GM12872 (cell line): ENCODE measurements around the gene JOSD2.

ENCODE experiments used
- TF ChIP-seq, protein P1 (sequence below): IDR thresholded peaks from 3 replicates; pipeline ENCODE4 v1.5.1; 2011; ENCODE audit warnings: low read depth, mild to moderate bottlenecking, low read length, moderate library complexity; ENCODE audit not compliant: insufficient read depth

Gene JOSD2

DNA sequence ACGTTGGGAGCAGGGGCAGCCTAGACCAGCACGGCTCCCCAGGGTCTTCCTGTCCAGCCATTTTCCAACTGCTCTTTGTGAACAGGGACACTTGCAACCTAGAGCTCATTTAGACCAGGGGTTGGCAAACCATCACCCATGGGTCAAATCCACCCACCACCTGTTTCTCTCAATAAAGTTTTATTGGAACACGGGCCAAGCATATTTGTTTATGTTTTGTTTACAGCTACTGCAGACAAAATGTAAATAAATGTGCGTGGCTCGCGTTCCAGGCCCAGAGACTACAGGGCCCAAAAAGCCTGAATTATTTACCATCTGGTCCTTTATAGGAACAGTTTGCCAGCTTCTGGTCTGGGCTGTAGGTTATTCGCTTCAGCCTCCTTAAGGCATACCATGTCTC lies 48.0 kb downstream of the JOSD2 start:
- TF ChIP-seq, protein P1, sequence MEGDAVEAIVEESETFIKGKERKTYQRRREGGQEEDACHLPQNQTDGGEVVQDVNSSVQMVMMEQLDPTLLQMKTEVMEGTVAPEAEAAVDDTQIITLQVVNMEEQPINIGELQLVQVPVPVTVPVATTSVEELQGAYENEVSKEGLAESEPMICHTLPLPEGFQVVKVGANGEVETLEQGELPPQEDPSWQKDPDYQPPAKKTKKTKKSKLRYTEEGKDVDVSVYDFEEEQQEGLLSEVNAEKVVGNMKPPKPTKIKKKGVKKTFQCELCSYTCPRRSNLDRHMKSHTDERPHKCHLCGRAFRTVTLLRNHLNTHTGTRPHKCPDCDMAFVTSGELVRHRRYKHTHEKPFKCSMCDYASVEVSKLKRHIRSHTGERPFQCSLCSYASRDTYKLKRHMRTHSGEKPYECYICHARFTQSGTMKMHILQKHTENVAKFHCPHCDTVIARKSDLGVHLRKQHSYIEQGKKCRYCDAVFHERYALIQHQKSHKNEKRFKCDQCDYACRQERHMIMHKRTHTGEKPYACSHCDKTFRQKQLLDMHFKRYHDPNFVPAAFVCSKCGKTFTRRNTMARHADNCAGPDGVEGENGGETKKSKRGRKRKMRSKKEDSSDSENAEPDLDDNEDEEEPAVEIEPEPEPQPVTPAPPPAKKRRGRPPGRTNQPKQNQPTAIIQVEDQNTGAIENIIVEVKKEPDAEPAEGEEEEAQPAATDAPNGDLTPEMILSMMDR, result no peak

DNA sequence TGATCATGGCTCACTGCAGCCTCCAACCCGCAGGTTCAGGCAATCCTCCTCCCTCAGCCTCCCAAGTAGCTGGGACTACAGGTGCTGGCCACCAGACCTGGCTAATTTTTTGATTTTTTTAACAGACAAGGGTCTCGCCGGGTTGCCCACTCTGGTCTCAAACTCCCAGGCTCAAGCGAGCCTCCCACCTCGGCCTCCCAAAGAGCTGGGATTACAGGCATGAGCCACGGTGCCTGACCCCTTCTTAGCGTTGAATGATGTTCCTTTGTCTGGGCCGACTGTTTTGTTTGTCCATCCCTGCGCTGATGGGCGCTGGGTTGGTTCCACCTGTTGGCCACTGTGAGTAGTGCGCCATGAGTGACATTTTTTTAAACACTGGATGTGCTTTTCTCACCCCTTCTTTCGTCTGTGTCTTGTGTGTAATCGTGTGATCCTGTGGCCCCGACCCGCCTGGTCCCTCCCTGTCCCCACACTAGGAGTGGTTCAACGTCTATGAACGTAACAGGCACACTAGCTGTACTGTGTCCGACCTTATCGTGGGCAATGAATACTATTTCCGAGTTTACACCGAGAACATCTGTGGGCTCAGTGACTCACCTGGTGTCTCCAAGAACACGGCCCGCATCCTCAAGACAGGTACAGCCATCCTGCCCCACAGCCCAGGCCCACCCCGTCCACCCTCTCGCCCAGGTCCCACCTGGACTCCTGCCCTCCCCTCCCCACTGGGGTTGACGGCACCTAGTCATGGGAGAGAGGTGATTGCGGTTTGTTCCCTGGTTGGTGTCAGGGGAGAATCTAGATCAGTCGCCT lies 49.7 kb downstream of the JOSD2 start:
- TF ChIP-seq, protein P1, result peak; percentile 92

DNA sequence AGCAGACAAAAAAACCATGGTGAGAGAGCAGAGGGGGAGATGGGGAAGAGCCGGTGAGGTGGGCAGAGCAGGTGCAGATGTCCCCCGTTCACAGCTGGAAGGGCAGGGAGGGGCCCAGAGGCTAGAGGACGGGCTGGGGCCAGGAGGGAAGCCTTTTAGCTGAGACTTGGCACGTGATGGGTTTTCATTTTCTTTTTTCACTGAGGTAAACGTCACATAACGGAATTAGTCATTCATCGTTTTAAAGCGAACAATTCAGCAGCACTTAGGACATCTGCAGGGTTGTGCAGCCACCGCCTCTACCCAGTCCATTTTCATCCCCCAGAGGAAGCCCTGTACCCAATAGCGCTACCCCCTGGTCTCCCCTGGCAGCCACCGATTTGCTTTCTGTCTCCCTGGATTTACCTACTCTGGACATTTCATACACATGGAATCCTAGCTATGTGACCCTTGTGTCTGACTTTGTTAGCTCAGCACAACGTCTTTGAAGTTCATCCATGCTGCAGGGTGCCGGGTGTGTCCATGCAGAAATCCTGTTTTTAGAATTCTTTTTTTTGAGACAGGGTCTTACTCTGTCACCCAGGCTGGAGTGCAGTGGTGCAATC lies 50.7 kb downstream of the JOSD2 start:
- TF ChIP-seq, protein P1, result peak; percentile 65

DNA sequence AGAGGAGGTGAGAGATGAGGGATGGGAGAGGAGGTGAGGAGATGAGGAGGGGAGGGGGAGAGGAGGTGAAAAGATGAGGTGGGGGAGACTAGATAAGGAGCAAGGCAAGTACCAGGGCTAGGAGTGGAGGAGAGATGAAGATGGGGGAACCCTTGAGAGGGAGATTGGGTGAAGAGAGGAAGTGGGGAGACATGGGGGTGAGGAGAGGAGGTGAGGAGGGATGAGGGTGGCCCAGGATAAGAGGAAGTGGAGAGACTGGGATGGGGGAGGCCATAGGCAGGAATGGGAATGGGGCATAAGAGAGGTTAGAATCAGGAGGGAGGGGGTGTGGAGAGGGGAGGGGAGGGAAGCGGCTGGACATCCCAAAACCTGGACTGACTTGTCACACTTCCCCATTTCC lies 51.4 kb downstream of the JOSD2 start:
- TF ChIP-seq, protein P1, result no peak

DNA sequence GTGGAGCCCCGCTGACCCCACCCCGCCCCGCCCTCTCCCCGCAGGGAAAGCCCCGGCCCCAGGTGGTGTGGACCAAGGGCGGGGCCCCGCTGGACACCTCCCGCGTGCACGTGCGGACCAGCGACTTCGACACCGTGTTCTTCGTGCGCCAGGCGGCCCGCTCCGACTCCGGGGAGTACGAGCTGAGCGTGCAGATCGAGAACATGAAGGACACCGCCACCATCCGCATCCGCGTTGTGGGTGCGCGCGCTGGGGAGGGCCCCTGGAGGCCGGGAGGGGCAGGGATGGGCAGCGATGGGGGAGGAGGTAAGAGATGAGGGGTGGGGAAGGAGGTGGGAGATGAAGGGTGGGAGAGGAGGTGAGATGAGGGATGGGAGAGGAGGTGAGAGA lies 51.9 kb downstream of the JOSD2 start:
- TF ChIP-seq, protein P1, result no peak

DNA sequence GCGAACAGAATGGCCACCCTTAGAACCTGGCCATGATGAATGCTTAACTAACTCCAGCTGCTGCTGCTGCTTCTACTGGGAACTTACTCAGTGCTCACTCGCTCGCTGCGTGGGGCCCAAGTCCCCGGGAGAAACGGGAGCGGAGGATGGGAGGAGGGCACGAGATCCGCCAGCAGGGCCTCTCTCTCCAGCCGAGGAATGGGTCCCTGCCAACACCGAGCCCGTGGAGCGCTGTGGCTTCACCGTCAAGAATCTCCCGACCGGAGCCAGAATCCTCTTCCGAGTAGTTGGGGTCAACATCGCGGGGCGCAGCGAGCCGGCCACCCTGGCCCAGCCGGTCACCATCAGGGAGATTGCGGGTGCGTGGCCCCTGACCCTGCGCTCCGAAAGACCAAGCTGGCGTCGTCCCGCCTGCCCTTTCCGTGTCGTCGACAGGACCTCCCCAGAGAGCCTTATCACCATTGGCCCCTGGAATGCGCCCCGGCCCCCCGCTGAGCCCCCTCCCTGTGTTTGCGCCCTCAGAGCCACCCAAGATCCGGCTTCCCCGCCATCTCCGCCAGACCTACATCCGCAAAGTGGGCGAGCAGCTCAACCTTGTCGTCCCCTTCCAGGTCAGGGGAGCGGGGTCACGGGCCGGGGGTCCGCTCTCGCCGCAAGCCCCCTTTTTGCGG lies 52.5 kb downstream of the JOSD2 start:
- TF ChIP-seq, protein P1, result no peak

DNA sequence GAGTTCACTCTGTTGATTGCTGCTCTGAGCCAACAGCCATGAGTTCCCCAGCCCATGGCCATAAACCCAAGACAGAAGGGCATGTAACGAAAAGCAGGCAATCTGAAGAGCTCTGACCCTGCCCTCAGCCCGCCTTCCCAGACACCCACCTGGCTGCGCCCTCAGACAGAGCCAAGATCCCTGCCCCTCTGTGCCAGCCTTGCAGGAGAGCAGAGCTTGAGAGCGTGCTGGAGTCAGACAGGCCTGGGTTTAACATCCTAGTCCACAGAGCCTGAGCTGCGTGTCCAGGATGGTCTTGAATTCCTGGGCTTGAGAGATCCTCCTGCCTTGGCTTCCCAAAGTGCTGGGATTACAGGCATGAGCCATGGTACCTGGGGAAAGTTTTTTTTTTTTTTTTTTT lies 53.7 kb downstream of the JOSD2 start:
- TF ChIP-seq, protein P1, result no peak
